LNCaP clone FGC (cell line): ENCODE results near the gene LAMA2.
A peak's percentile ranks its signal among the peaks of the same experiment; 100 is the strongest.

Experiments
- DNase-seq: peaks from one replicate; pipeline ENCODE4 v3.0.0-alpha.2; 2011; ENCODE audit warnings: low read depth
- H3K4me3 ChIP-seq: 2 replicates; pipeline ENCODE4 v1.5.1; 2011; ENCODE audit warnings: mild to moderate bottlenecking, low read depth, low read length, control low read depth
- CTCF ChIP-seq: IDR thresholded peaks from 2 replicates; pipeline ENCODE4 v1.5.1; 2012; ENCODE audit warnings: mild to moderate bottlenecking; ENCODE audit not compliant: control insufficient read depth, insufficient read depth; ENCODE audit errors: extremely low read depth

Gene LAMA2

DNA sequence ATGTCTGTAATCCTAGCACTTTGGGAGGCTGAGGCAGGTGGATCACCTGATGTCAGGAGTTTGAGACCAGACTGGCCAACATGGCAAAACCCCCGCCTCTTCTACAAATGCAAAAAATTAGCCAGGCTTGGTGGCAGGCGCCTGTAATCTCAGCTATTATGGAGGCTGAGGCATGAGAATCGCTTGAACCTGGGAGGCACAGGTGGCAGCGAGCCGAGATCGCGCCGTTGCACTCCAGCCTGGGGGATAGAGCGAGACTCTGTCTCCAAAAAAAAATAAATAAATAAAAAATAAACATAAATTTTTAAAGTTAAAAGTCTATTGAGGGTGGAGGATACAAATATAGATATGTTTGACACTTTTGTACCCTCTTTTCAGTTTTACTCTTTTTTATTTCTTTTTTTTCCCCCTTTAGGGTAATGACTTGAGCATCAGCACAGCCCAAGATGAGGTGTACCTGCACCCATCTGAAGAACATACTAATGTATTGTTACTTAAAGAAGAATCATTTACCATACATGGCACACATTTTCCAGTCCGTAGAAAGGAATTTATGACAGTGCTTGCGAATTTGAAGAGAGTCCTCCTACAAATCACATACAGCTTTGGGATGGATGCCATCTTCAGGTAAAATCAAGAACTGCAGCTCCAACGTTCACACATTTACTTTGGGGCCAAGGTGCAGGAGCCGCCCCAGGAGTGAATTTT, 368.9 kb downstream of the LAMA2 start:
- peak; percentile 83 for TF ChIP-seq CTCF
- H3K4me3 ChIP-seq: no peak overlapping the region
- peak; percentile 55 for DNase-seq

- TF ChIP-seq CTCF: no peak
- no peak for DNase-seq
- no peak overlapping the region for H3K4me3 ChIP-seq
Measured at GRCh38 chr6:129252377-129253071, 369.6 kb downstream of the LAMA2 start.

DNA sequence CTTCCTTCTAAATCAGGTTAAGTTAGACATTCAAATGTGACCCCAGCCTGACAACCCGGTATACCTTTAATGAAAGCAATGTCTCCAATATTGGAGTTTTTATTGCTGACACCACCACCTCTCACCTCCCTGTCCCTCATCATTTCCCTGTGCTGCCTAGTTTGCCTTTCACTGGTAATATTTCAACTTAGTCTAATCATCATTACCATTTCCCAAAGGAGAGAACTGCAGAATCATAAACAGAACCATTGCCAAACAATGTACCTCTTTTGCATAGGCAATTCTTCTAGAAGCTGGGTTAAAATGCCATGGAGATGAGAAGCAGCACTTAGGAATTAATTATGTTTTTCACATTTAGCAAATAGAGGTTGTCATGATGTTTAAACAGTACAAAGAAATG, 370.3 kb downstream of the LAMA2 start:
- H3K4me3 ChIP-seq: no peak overlapping the region
- DNase-seq: no peak
- no peak for TF ChIP-seq CTCF

DNA sequence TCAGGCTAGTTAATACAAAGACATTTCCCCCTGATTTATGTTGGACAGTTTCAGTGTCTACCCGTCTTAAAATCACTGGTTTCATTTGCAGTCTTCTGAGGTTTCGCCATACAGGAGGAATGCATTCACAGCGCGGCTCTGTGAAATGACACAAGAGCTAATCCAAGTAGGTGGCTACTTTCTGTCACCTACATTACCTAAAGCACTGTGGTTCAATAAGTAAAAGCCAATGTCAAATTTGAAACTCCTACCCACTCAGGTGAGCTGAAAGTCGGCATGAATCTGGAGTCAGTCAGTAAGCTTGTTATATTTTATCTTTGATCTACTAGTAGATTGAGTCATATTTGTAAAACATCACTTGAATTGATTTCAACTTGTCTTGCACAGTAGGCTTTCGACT, 370.8 kb downstream of the LAMA2 start:
- DNase-seq: no peak
- no peak for TF ChIP-seq CTCF
- H3K4me3 ChIP-seq: no peak overlapping the region

- DNase-seq: no peak
- H3K4me3 ChIP-seq: no peak overlapping the region
- no peak for TF ChIP-seq CTCF
Measured at GRCh38 chr6:129257196-129257595, 374.3 kb downstream of the LAMA2 start.

DNA sequence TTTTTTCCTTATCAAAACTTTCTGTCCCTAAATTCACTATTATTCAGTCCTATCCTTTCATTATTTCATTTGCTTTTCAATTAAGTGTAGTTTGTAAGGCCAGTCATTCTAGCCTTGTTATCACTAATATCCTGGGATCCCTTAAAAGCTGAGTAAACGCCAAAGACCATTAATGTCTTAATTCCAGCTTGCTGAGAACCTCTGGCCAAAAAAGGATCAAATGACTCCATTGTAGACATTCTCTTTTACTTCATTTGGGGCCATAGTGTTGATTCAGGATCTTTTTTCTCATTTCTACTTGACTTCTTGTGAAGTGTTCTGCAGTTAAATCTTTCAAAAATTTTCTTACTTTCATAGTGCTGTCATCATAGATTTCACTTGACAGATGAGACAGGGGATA, 379.7 kb downstream of the LAMA2 start:
- DNase-seq: no peak
- TF ChIP-seq CTCF: no peak
- no peak overlapping the region for H3K4me3 ChIP-seq
